ENCODE results near the gene HPCA. TPM values are rescaled to one million over a fixed set of nuclear protein-coding genes. Genes with fewer than 3 reads are reported as not detected.
A peak's percentile ranks its signal among the peaks of the same experiment; 100 is the strongest.

The HPCA gene
- total RNA-seq, 1 donor from 2014 or later, result 0.88 TPM

DNA sequence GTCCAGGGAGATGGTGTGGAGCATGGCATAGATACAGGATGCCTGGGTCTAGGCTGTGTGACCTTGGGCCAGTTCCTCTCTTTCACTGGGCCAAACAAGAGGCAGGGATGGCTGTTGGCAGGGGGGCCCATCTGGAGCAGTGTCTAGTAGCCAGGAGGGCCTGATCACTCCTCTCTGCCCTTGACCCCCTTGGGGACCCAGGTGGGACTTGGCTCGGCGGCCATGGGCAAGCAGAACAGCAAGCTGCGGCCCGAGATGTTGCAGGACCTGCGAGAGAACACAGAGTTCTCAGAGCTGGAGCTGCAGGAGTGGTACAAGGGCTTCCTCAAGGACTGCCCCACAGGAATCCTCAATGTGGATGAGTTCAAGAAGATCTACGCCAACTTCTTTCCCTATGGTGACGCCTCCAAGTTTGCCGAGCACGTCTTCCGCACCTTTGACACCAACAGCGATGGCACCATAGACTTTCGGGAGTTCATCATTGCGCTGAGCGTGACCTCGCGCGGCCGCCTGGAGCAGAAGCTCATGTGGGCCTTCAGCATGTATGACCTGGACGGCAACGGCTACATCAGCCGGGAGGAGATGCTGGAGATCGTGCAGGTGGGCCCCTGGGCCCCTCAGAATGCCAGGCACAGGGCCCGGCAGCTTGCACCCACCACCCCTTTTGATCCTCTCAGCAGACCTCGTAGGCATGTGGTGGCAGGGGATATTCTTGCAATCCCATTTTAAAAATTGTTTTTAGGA is 2.6 kb downstream of the HPCA start:
- no peak for DNase-seq (ENCODE audit: low read depth)

DNA sequence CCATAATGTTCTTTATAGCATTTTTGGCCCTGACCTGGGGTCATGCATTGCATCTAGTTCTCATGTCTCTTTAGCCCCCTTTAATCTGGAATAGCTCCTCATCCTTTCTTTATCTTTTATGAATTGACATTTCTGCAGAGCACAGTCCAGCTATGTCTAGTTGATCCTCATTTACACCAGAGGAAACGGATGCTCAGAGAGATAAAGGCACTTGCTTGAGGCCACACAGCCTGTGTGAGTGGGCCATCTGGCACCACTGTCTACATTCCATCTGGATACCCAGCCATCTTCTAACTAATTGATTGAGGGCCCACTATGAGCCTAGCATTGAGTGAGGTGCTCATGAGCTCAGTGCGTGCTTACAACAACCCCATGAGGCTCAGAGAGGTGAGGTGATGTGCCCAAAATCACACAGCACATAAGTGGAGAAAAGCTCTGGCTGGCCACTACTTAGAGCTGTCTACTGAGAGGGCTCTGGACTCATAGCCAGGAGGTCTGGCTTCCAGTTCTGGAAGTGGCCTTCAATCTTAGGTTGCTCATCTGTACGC is 3.5 kb downstream of the HPCA start:
- DNase-seq (ENCODE audit: low read depth), result no peak

DNA sequence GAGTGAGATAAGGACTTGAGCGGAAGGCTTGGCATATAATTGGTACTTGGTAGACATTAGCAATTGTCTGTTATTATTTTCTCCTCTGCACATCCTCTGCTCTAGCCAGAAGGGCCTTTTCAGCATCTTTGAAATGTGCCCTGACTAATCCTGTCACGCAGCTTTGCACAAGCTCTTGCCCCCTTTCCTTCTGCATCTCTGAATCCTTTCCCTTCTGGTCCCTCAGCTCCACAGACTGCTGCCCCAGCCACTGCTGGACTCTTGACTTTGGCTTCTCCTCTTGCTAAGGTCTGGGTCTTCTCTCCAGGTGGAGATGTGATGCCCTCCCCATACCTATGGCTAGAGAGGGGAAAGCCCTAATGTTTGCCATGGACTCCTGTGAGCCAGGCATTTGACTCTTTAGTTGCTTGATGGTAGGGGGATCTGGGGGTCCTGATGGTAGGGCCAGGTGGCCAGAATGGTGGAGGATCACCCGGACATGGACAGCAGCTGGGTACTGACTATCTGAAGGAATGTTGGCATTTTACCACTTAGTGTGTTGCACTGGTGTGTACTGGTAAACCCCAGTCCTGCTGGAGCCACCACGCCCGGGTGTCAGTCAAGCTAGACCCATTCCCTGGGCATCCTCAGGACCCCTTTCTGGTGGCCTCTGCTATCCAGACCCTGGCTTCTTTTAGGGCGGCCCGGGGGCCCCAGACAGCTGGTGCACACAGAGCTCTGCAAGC is 4.4 kb downstream of the HPCA start:
- DNase-seq (ENCODE audit: low read depth), result no peak

DNA sequence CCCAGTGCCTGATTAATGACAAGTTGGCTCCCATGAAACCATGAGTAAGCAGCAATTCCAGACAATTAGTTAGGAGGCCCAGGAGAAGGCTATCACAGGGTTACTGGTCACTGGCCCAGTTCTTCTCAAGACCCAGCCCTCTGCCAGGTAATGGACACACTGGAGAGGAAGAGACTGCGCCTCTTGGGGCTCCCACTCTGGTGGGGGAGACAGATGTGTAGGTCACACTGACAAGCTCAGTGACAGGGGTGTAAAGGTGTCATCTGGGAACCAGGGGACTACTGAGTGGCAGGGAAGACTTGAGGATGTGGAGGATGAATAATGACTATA is 4.9 kb downstream of the HPCA start:
- DNase-seq (ENCODE audit: low read depth), result no peak

DNA sequence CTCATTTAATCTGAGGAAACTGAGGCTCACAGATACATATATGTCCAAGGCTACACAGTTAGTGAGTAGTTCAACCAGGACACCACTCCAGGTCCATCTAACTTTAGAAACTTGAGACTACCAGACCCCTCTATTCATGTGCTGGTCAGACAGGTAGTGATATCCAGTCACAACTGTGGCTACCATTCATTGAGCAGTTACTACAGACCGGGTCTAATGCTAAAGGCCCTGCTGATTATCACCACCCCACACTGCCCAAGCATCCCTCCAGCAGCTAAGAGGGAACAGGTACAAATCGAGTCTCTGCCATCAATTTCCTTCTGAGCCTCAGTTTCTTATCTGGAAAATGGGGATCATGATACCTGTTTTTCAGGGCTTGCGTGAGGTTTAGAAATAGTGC is 5.3 kb downstream of the HPCA start:
- DNase-seq (ENCODE audit: low read depth), result no peak

DNA sequence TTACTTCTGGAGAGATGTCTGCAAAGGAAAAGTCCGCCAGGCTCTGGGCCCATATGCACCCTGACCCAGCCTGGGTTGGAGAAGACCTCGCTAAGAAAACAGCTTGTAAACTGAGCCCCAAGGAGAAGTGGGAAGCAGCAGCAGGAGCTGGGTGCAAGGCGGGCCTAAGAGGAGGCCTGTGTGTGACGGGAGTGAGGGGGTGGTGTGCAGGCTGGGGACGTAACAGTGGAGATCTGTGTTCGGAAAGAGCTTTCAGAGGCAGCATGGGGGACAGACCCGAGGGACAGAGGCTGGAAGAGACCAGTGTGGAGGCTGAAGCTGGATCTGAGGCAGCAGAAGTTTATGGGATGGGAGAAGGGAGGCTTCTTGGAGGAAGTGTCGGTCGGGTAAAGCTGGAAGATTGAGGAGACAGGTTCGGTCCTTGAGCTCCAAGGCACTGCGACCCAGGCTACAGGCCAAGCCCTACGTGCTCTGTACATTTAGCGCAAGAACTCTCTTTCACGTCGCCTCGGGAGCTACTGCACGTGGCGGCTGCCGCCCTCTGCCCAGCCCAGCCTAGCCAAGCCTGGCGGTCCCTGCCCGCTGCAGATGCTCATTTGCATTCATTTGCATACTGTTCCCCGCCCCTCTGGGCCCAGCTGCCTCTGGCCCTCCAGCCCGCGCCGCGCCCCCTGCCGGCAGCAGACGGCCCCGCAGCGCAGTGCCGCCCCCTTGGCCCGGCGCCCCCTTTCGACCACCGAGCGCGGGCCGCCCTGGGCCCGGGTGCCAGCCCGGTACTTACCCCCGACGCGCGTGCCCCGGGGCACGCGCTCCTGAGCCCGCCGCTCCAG is 6.3 kb downstream of the HPCA start:
- no peak for DNase-seq (ENCODE audit: low read depth)

DNA sequence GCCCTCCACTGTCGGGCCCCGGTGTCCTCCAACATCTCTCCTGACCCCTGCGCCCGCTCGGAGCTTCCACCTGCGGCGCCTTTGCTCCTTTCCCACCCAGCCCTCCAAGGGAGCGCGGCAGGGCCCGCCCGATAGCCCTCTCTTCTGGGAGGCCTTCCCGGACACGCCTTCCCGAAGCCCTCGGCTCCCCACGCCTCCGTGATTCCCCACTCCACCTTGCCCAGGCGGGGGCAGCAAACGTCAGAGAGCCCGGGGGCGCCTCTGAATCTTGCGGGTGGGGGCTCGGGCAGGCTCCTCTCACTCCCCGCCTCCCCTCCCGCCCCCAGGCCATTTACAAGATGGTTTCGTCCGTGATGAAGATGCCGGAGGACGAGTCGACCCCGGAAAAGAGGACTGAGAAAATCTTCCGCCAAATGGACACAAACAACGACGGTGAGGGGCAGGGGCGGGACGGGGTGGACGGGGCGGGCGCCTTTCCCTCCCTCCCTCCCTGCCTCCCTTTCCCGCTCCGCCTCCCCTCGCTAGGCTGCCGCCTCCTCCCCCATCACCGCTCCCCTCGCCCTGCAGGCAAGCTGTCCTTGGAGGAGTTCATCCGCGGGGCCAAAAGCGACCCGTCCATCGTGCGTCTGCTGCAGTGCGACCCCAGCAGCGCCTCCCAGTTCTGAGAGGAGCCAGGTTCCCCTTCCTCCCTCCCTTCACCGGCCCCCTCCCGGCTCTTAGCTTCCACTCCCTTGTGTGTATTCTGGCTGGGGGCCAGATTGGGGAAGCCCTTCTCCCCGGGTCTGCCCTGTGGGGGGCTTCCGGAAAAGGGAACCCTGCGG is 7.1 kb downstream of the HPCA start:
- DNase-seq (ENCODE audit: low read depth), result peak; percentile 11

DNA sequence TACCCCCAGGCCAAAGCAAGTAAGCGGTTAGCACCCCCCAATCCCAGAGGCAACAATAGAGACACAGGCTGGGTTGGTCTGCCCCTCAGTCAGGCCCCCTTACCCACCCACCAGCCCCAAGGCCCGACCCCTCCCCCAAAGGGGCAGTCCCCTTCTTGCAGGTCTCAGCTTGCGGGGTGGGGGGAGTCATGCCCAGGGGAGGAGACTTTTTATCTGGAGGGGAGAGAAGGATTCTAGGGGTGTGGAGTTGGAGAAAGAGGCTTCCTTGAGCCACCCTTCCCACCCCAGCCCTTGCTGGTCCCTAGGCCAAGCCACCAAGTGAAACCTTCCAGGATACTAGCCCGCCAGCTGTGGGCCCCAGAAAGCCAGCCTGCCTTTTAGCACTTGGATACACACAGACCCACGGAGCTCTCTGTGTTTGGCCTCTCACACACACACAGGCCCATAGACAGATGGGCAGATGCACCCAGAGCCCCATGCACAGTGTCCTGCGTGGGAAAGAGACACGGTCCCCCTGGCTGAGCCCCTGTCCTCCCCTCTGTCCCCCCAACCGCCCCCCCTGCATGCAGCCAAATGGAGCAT is 7.8 kb downstream of the HPCA start:
- no peak for DNase-seq (ENCODE audit: low read depth)

DNA sequence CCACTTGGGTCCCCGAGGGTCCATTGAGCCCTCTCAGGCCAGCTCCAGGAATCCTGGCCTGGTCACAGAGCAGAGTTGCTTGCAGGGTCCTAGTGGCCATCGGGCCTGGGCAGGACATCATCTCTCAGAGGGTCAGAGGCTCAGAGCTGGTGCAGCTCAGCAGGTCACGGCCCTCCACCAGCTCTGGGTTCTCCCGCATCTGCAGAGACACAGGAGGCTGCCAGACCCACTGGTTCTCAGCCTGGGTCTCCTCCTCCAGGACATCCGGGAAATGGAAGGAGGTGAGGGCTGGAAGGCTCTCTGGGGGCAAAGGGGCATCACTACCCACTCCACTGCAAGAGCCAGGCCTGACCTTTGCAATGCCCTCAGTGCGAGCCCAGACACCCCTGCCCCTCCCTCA is 8.4 kb downstream of the HPCA start:
- no peak for DNase-seq (ENCODE audit: low read depth)

DNA sequence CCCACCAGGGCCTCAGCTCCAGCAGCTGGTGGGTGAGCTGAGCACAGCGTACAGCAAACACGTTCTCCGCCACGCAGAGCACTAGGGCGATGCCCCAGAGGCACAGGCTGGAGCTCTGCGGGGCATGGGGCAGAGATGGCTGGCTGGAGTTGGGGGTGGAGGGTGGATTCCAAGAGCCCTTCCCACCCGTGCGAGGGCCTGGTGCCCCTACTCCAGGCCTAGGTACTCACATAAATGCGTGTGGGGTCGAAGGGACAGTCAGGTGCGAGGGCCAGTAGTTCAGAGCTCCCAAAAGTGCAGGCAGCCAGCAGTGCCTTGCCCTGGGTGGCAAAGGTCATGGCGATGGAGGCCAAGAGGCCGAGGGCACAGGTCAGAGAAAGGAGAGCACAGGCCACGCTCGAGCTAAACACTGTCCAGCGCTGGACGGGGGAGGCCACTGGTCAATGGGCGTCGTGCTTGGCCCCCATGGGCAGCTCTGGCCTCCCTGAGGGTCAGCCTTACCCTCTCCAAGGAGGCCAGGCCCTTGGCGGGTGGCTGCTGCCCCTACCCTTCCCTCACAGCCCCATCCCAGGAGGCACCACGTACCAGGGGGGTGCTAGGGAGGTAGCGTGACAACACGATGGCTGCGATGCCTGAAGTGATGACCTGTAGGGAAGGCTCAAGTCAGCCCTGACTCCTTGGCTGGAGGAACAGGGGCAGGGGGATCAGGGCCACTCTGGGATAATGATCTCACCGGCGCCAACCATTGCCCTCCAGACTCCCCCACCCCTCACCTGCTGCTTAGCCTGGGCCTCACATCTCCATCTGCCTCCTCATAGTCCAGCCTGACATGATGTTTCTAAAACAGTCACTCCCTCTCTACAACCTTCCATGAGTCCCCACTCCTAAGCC is 9.3 kb downstream of the HPCA start:
- DNase-seq (ENCODE audit: low read depth), result no peak

DNA sequence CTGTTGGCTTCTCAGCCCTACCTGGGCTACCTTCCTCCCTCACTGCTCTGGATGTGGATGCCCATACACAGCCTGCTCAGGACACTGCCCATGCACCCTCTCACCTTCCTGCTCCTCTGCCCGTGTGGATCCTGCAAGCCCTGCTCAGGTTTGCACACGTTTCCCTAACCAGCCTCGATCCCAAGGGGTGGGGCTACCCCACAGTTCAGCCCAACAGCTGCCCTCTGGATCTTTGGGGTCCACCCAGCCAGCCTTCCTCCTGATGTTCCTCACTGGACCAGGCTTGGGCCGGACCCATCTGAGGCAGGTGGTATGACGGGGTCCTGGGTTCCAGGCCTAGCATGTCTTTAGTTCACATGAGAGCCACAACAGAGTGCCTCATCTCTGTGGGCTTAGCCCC is 10.2 kb downstream of the HPCA start:
- DNase-seq (ENCODE audit: low read depth), result no peak

DNA sequence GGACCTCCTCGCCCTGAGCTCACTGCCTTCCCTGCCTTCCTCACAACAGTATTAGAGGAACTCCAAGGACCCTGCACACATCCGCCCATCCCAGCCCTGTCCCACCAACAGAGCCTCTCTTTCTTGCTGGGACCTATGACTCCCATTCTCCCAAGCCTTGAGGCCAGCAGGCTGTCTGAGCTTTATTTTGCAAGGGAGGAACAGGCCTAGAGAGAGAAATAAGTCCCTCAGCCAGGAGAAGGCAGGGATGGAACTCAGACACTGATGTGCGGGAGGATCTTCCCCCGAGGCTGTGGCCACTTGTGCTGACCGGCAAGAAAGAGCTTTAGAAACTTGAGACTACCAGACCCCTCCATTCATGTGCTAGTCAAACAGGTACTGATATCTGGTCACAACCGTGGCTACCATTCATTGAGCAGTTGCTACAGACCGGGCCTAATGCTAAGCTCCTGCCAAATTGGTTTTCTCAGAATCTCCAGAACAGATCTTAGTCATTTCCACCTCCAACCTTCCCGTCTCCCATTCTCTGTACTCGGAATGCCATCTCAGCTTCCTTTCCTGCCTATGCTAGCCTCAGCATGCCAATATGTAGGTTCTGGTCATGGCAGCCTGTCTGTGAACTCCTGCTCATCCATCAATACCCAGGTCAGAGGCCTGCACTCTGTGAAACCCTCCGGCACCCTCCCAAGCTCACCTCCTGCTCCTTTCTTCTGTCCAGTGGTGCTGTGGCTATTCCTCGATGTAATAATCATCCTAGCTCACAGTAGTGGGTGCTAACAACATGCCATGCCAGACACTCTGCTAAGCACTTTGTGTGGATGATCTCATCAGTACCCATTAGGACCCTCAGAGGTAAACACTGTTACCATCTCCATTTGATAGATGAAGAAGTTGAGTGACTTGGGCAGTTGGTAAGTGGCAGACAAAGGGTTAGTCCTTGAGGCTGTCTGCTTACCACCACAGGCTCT is 11.1 kb downstream of the HPCA start:
- DNase-seq (ENCODE audit: low read depth), result no peak

DNA sequence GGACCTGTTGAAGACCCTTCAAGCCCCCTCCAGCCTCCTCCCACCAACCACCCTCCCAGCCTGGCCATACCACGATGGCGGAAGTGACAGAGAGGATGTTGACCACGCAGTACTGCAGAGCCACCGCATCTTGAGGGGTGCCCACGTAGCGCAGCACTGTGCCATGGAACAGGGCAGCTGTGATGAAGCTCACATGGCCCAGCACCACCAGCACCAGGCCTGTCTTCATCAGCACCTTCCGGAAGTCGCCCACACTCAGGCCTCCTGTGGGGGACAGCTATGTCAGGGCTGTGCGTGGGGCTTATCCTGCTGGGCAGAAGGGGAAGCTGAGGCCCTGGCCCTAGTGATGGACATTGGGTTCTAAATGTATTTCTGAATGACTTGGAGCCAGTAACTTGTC is 11.8 kb downstream of the HPCA start:
- no peak for DNase-seq (ENCODE audit: low read depth)

DNA sequence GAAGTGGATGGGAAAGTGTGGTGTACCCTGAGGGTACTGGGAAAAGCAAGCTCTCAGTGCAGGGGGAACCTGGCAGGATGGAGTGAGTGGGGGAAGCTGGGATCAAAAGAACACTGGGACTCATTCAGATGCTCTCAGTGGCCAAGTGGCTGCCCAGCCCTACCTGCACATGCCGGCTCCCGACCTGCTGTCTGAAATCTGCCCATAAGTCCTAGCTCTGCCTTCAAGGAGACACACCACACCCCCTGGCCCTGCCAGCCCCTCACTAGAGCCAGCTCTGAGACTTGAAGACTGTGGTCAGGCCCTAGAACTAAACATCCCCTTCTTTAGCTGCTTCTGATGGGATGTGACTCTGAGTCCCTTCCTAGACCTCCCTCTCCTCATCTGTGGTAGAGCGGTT is 12.7 kb downstream of the HPCA start:
- no peak for DNase-seq (ENCODE audit: low read depth)

DNA sequence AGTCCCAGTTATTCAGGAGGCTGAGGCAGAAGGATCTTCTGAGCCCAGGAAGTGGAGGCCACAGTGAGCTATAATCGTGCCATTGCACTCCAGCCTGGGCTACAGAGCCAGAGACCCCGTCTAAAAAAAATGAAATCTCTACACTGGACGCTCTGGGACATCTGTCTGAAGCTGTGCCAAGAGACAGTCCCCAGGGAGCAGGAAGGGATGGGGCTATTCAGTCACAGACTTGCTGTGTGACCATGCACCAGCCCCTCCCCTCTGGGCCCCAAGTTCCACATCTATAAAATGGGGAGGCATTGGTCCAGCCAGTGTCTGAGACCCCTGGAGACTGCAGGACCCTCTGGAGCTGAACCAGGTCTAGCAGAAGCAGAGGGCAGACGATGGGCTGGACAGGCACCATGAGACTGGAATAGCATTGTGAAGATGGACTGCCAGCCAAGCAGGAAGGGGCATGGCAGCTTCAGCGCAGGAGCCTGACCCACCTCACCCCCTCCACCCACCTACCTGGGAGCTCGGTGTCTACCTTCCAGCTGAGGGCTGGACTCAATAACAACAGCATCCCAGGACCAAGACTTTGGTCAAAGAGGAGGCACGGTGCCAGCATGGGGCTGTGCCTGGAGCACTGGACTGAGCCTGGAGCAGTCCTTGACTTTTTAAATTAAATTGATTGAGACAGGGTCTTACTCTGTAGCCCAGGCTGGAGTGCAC is 13.4 kb downstream of the HPCA start:
- DNase-seq (ENCODE audit: low read depth), result no peak

DNA sequence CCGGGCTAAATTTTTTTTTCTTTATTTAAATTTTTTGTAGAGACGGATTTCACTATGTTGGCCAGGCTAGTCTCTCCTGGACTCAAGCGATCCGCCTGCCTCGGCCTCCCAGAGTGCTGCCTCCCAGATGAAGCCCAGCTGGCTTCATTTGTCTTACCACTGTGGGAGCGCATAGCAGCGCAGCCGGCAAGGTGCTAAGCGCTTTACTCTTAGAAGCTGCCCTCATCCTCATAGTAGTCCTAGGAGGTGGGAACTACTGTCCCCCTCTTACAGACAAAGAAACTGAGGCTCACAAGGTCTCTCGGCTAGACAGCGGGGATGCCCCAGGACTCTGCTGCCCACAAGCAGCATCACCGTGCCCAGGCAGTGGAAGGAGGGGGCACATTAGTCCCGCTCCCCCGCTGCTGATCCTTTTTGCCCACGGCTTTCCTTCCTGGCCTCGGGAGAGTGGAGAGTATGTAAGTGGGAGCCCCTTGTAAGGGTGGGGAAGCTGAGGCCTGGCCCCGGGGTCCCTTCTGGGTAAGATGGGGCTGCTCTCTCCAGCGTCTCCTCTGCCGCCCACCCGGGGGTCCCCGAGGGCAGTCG is 14.2 kb downstream of the HPCA start:
- DNase-seq (ENCODE audit: low read depth), result no peak

All from myocyte (in vitro differentiated cells).